NCI-H510A treated with DMSO at 0.1 percent for 48 hours (cell line): ENCODE results near the gene MPPED1.

Source experiments
- DNase-seq: peaks from one replicate; lab custom pipeline; 2025; lab: John Stamatoyannopoulos, UW

Gene MPPED1

DNA sequence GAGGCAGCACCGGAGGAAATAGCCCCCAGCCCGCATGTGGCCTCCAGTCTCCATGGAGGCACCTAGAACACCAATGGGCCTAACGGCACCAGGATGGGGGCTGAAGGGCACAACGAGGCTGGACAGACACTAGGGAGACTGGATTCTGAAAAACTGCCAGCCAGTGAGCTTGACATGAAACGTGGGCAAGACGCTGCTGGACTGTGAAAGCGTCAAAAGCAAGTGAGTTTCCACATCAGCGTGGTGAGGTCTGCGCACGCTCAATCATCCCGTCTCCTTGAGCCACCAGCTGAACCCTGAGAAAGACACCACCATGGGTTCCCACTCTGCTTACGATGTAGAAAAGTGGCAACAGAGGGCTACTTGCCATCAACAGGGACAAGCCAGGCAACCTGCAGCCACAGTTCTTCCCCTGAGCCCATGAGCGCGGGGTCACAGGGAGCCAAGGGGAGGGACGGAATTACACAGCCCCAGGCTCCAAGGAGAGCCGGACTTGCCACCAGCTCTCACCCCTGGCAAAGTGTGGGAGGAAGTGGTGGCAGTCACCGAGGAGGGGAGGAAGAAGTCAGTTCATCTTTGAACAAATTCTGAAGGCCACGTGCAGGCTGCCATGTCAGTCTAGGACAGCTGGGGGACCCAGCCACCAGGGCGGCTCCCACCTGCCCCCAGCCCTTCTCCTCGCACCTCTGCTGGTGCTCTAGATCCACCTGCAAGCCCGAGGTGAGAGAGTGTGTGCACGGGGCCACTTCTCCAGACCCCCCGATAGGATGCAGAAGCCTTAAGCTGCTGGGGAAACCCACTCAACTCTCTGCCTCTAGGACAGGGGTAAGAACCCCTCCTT is 131.1 kb downstream of the MPPED1 start:
- DNase-seq: no peak

DNA sequence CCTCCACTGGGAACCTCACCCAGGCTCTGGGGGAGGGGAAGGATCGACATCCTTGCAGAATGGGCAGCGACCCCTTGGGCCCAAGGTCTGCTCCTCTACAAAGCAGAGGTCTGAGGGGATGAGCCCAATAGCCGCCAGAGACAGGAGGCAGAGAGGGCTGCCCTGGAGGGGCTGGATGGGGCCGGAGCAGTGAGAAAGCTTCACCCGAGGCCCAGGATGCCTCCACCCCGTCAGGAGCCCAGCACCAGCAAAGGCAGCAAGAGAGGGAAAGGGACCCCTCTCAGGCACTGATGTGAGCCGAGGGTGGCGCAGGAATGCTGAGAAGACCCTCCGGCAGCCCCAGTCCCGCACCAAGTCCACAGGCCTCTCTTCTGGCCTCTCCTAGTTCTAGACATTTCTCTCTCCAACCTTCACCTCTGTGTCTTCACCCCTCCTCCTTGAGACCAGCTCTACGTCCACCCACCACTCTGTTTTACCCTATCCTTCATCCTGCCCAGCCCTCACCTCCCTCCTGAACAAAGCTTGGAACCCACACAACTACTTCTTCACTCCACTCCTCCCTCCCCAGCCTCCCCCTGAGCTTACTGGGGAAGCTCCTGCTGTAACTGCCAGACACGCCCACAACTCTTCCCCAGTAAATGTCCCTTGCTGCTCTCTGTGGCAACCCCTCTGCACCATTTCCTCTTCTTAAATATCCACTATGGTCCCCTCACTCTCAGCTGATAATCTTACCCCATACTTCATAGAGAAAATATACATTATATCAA is 131.9 kb downstream of the MPPED1 start:
- DNase-seq: no peak

DNA sequence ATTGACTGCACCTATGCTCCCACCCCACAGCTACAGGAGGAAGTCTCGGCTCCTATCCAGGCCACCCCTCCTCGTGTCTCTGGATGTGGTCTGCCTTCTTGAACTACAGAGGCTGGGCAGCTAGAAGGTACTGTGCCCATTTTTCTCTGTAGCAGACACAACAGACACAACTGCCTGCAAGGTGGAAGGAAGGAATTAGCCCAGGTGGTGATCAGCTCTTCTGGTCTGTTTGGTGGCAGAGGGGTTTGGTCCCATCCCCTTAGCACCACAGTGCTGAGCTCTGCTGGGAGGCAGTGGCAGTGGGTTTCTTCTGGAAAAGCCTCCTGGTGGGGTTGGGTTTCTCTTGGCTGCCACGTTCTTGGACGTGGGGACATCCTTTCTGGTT is 132.5 kb downstream of the MPPED1 start:
- no peak for DNase-seq

DNA sequence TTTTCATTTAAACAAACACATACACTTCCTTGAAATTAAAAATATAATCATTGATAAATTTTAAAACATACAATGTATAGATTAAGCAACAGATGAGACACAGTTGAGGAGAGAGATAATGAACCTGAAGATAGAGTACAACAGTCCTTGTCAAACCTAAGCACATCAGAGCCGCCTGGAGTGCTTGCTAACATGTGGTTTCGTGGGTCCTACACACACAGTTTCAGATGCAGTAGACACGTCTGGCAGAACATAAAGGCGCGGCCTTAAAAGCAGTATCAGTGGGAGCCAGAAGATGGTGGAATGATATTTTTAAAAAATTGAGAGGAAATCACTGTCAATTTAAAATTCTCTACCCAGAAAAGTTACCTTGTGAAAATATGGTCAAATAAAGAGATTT is 134.4 kb downstream of the MPPED1 start:
- DNase-seq: no peak

DNA sequence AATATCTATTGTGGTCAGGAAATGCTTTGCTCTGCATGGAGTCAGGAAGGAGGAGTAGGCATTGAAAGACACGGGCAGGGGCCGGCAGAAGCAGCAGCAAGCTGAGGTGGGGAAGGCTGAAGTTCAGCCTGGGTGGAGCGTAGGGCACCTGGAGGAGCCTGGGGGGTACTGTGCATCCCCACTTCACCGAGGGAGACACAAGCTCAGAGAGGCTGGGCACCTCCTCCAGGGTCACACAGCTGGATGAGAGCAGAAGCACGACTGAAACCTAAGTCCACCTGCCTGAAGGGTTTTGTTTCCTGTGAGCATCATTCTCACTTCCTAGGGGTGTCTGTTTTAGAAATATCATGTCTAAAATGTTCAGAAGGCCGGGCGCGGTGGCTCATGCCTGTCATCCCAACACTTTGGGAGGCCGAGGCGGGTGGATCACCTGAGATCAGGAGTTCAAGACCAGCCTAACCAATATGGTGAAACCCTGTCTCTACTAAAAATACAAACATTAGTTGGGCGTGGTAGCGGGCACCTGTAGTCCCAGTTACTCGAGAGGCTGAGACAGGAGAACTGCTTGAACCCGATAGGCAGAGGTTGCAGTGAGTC is 138.3 kb downstream of the MPPED1 start:
- DNase-seq: no peak

DNA sequence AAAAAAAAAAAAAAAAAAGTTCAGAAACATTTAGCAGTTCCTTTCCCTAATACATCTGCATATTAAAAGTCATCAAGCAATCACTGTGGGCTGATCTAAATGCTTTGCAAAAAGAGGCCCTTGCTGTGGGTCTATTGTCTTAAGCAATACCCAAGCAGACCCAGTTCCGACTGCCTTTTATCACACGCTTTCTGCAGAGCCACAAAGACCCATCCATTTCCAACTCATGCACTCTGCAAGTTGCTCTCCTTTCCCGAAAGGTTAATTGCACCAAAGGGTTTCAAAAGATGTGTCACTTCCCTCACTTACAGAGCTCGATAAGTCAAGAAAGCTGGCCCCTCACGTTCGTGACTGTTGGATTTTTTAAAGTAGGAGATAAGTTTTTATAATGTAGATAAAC is 138.9 kb downstream of the MPPED1 start:
- DNase-seq: no peak

DNA sequence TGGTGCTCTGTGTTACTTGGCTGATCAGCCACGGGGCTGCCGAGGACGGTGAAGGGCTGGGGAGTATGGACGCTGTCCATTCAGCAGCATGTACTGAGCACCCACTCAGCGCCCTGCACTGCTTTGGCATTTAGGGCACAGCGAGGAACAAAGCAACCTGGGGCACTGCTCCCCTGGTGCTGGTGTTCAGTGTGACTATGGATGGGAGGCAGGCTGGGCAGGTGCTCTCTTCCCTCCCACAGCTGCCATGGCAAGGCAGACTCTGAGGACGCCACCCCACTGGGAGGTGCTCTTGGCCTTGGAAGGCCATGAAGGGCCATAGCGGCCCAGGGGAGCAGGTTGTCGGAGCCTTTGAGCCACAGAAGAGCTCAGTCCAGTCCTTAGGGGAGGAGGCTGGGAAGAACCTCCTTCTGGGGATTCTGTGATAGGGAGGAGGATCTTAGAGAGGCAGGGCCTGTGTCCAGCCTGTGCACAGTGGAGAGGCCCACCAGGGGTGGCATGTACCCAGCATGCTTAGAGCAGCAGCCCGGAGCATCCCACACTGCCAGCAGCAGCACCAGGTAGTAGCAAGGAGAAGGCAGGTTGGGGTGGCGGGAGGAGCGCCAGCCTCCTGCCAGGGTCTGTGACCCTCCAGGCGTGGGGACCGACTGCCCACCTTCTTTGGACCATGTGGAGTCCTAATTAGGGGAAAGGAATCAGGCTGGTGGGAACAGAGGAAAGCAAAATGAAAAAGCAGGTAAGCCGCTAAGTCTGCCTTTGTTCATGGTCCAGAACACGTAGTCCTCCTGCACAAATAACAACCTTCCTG is 141.8 kb downstream of the MPPED1 start:
- DNase-seq: no peak

DNA sequence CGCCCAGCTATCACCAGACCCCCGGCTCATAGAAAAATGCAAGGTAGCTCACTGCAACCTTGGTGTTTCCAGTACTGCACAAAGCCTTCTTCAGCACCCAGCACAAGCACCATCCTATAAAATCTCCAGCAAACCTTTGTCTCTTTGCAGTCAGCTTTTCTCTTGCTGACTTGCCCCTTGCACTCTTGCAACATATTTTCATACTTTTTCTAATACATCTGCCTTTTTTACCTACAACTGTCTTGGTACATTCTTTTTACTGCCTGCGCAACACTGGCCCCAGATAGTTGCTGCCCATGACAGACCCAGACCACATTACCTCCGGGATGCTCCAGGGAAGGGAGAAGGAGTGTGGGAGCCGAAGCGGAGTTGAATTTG is 142.4 kb downstream of the MPPED1 start:
- DNase-seq: no peak

DNA sequence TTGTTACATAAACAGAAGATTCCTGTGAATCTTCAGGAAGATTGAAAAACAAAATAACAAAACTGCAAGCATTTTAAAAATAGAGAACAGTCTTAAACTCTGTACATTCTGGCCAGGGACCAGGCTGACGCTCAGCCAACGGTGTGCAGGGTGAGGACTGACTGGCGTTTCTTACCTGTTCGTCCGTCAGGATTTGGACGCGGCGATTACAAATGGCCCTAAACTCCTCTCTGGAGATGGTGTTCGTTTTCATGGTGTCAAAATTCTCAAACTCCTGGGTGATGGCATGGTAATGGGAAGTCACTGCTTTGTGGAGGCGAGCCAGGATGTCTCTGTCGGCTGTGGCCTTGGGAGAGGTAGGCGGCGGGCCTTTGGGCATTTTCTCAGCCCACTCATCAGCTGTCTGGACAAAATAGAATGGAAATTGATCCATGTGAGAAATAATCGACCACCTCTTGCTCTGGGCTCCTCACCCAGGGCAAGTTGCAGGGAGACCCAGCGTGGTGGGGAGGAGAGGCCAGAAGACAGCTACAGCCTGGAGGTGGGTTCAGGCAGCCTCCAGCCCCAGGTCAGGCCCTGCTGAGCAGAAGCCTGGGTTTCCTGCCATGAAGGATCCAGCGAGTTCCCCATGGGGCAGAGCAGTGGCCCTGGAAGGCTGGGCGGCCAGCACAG is 143.0 kb downstream of the MPPED1 start:
- no peak for DNase-seq

DNA sequence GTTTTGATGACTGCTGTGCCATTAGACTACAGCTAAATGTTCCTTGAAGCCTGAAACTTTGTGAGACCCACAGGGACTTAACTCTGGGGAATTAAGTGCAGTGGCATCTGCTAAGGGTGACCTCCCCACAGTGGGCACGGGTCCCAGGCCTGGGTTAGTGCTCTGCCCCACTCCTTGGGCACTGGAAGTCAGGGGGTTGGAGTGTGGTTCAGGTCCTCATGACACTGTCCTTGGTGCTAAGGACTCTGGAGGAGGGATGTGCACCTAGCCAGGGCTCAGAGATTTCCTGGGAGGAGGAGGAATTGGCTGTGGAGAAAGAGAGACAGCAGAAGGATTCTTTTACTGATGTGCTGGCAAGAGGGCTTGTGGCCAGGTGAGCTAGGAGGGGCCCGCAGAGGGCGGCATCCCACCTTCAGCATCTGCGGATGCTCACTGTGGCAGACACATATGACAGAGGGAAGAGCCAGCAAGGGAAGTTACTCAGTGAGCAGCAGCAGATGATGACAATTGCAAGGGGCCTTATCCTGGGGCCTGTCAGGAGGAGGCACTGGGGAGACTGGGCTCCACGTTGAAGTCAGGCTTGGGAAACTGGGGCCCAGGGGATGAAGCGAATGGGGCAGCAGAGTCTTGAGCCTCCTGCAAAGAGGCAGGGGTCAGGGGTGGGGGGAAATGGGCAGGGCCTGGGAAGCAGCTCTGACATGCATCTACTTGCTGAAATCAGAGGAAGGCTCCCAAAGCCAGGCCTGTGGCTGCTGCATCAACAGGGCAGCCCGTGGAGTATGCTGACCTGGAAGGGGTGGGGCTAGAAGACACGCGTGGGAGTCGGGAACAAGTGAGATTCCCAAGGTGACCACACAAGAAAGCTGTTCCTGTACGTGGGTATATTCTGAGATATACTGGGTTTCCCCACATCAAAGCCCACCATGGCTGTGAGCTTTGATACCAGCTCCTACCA is 144.0 kb downstream of the MPPED1 start:
- DNase-seq: no peak
